Measurements from ENCODE around the gene ABCG5.

ABCG5 gene

DNA sequence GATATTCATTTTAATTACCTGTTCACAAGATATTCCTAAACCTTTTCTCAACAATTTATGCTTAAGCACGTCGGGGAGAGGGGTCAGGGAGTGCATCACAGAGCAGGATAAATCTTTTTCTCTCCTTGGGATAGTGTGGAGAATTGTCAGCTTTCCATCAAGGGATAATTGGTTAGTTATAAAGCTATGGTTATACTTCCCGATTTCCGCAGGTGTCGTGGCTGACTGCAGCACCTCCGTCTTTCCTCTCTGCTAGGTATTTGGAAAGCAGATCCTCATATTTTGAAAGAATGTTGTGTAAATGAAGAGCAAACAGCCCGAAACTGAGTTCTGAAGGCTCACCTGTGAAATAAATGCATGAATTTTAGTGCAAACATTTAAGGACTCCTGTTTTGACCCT, 64.0 kb downstream of the ABCG5 start:
- no peak for DNase-seq (ENCODE audit: low read depth, low spot score)

DNA sequence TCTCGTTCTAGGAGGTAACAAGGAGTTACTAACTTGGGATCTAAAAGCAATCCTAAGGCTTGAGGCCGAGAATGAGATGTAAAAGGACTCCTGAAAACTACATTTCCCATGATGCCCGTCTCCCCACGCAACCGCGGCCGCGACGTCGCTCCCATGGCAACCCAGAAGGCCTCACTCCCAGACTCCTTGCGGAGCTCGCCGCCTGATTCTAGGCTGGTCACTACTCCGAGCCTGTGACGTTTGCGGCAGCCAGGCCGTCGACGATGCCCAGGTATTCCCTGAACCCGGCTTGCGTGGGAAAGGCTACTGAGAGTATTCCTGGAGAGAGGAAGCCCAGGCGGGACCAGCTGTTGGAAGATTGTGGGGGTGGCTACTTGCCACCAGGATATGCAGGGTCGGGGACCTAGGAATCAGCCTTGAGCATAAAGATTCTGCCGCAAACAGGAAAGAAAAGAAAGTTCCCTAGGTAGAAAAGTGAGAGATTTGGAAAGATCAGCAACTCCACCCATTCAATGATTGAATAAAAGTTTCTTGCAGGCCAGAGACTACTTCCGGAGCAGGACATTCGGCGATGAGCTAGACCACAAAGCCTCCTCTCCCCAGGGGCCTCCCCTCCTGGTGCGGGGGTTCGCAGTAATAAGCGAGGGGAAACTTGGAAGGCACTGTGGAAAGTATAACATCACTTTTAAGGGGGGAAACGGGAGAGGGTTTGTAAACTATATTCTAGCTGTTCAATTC, 64.6 kb downstream of the ABCG5 start, which contains the start of gene DYNC2LI1:
Gene DYNC2LI1 (plus strand): TSS at position 164 of the 738 bp plus-strand sequence. CDS start 100 bp downstream, at position 264.
- DNase-seq (ENCODE audit: low read depth, low spot score), result peak; percentile 39
- peak within 1 kb of the TSS; percentile 73 for H3K4me3 ChIP-seq (ENCODE audit: low read length)

More for the DNA sequence above, 64.0 kb downstream of the ABCG5 start:
- peak overlapping the region; percentile 73 for H3K4me3 ChIP-seq (ENCODE audit: low read length)

DNA sequence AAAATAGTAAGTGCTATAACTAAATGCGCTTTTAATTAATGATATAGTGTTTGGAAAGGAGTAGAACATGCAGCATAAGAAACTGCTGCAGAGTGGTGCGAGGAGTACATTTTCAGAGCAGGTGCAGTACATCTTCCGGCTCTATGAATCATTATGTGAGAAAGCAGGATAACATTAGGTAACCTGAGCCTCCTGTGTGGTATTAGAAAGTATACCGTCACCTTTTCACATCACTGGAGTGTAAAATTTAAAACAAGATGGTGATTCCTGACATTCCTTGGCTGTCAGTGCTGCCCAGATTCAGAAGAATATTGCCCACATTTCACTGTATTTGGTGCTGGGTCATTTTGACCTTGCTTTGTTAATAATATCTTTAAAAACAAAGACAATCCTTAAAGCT, 72.6 kb downstream of the ABCG5 start:
- H3K4me3 ChIP-seq (ENCODE audit: low read length), result no peak overlapping the region
- DNase-seq (ENCODE audit: low read depth, low spot score), result no peak

DNA sequence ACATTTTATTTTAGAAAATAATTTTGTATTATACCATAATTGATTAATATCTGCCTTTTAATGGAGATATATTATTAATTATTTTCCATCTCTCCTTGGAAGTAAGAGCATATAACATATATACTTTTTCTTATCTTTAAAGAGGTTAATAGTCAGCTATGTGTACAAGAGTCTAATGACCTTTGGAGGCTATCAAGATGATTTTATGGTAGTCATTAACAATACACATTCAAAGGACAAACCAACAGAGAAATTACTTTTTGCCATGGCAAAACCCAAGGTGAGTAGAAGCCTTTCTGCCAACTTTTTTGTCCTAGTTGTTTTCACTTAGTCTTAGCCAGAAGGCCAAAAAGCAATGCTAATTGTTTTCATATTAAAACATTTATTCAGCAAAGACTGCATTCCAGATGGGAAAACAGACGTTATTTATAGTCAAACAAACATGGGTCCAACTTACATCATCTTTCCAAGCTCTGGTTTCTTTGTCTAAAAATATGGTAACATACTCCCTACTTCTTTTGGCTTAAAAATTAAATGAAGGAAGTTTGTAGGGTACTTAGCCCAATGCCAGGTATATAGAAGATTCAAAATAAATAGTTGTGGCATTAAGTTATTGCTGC, 74.4 kb downstream of the ABCG5 start:
- H3K4me3 ChIP-seq (ENCODE audit: low read length), result no peak overlapping the region
- DNase-seq (ENCODE audit: low read depth, low spot score), result no peak

DNA sequence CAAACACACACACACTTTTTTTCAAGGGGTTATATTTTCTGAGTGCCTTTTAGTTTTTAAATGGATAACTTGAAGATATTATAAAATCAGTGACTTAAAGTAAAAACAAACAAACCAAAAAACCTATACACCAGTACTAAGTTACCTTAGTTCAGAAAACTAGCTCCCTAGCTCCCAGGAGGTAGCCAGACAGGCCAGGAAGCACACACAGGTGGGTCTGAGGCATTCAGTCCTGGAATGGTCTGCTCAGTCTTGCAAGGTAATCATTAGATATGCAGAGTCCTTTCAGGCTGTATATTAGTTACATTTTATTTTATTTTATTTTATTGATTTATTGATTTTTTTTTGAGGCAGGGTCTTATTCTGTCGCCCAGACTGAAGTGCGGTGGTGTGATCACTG, 75.5 kb downstream of the ABCG5 start:
- no peak for DNase-seq (ENCODE audit: low read depth, low spot score)
- no peak overlapping the region for H3K4me3 ChIP-seq (ENCODE audit: low read length)

Data from Jurkat, Clone E6-1 (cell line).